NOMO-1 treated with dmso at 0.1 percent for 144 hours (cell line): ENCODE results near the gene RASL10A.
A peak's percentile ranks its signal among the peaks of the same experiment; 100 is the strongest.

Experiments
- DNase-seq: peaks from one replicate; lab custom pipeline; 2025; ENCODE audit not compliant: unreplicated experiment; lab: John Stamatoyannopoulos, UW

The RASL10A gene

GRCh38 chr22:29325356-29325755 lies 9.9 kb upstream of the RASL10A start:
- no peak for DNase-seq

DNA sequence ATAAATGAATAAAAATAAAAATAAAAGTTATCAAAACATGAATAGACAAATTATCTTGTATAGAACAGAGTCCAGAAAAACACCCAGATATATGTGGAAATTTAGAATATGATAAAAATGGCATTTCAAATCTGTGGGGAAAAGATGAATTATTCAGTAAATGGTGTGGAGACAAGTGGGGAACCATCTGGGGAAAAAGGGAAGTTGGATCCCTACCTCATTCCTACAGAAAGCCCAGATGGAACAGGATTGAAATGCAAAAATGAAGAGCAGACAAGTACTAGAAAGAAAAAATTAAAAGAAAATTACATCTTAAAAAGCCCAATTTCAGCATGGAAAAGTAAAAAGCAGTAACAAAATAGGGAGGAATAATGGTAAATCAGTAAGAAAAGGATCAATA lies 8.1 kb upstream of the RASL10A start:
- no peak for DNase-seq

DNA sequence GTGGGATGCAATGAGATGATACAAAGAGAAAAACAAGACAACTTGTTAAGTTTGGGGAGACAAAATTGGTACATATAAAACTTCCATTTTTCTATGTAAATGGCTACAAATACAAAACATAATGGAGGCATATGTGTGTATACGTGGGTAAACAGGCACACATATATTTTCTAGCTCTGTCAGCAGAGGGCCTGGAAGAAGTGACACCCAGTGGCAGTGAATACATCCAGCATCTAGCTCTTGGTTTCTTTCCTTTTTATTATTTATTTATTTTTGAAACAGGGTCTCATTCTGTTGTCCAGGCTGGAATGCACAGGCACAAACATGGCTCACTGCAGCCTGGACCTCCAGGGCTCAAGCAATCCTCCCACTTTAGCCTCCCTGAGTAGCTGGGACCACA lies 5.0 kb upstream of the RASL10A start:
- no peak for DNase-seq

GRCh38 chr22:29319072-29319471 lies 3.6 kb upstream of the RASL10A start:
- no peak for DNase-seq

GRCh38 chr22:29317827-29318454 lies 2.4 kb upstream of the RASL10A start:
- DNase-seq: no peak

DNA sequence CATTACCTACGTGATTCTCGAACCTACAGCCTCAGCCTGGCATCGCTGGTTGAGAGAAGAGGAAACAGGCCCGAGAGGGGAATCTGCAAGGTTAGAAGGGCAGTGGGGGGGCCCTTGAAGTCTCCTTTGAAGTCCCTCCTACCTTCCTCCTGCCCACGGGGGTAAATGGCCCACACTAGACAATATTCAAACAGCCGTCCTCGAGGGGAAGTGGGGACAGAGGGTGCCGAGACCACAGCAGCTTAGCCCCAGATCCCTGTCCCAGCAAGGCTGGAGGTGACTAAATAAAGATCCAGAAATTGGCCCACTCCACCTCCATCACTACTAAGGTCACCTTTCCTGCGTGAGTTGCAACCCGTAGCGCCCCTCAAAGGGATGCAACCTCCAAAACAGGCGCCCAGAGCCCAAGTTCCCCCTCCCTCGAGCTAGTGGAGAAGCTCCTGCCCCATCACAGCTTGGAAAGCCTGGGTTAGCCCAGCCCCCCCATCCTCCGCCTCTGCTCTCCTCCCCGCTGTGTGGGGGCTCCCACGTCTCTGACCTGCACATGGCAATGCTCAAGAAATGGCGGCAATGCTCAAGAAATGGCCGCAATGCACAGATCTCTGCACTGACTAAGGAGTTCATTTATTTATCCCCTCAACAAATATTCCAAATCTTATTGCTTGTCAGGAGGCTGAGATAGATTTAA lies 788 bp upstream of the RASL10A start:
- no peak for DNase-seq

DNA sequence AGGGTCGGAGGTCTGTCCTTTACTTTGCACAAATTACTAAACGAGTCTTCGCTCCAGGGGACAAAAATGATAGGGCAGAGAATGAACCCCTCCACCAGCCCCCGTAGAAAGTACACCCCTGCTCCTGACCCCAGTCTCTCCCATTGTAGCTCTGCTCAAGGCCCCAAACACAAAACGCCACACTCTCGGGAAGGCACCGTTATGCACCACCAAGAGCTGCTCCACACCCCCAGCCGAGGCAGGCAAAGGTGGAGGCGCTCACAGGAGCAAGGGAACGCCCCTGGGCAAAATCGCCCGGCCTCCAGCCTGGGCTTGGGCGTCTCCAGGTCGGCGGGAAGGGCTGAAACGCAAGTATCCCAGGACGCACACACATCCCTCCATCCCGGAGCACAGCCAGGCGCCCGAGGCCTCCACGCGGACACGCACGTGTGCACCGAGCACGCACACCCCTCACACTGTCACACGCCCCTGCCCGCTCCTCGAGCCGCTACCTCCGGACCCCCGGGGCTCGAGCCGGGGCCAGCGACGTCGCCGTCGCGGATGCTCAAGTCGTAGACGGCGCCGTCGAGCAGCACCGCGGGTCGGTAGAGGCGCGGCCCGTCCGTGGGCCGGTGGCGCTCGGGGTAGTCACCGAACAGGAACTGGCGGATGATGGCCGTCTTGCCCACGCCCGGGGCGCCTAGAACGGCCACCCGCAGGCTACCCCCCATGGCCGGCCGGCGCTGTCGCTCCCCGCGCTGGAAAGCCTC lies 786 bp downstream of the RASL10A start:
- no peak for DNase-seq

DNA sequence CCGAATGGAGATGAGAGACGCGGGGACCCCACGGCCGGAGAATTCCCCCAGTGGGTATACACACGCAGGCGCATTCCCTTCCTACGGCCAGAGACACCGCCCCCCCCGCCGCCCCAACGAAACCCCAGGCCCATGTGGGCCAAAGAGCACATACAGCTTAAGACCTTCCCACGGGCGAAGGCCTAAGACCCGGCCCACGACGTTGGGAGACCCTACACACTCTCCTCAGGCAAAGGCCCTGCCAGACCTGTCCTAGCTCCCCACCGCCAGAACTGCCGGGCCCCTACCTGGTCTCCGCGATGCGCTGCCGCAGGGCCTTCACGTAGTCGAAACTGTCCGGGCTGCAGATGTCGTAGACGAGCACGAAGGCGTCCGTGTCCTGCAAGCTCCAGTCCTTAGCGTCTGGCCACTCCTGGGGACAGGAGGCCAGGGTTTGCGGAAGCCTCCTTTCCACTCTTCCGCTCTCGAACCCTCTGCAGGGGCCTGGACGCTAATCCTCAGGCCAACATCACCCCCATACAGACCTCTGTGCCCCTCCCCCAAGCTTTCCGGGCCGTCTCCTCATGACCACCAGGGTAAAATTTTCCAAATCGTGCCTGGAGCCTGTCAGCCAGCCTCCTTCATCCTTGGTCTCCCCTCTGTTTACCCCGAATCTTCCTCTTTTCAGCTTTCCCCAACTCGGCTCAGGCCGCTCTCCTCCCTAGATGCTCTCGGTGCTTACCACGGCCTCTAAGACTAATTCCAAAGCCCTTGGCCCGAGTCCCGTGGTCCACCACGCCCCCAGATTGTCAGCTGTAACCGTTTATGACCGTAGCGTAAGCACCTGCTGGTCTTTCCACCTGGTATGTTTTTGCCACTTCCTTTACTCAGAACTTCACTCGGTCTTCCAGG lies 1.7 kb downstream of the RASL10A start:
- no peak for DNase-seq

GRCh38 chr22:29313126-29313575 lies 2.3 kb downstream of the RASL10A start:
- DNase-seq: no peak

DNA sequence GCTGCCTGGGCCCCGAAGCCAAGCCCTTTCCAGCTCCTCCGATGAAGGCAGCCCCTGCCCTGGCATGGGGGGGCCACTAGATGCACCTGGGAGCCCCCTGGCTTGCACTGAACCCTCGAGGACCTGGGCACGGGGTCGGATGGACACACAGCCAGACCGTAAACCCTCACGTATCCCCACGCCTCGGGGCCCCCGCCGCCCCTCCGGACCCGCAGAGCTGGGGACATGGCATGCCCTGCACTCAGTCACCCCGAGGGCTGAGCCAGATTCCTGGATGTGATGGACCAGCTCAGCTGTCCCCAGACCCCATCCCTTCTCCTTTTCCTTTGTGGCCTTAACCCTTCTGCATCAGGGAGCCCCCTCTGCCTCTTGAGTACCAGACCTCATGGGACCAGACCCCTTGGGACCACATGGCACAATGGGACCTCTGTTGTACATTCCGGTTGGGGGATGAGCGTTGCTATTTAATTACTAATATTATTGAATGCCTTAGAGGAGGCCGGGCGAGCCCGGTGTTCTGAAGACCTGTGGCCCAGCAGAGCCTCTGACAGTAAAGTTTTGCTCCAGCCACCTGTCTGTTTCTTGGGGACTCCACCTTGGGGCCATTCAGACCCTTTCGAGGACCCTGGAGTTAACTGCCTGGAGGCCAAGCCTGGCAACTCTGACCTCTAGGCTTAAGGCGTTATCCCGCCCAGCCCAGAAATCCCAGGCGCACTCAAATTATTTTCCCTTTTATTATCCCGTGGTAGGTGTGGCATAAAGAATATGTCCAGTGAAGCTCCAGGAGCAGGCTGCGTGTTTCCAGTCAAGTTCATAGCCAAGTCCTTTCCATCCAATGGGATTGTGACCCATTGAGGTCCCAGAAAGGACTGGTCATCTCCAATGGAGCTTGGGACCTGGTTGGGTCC lies 3.0 kb downstream of the RASL10A start:
- no peak for DNase-seq

DNA sequence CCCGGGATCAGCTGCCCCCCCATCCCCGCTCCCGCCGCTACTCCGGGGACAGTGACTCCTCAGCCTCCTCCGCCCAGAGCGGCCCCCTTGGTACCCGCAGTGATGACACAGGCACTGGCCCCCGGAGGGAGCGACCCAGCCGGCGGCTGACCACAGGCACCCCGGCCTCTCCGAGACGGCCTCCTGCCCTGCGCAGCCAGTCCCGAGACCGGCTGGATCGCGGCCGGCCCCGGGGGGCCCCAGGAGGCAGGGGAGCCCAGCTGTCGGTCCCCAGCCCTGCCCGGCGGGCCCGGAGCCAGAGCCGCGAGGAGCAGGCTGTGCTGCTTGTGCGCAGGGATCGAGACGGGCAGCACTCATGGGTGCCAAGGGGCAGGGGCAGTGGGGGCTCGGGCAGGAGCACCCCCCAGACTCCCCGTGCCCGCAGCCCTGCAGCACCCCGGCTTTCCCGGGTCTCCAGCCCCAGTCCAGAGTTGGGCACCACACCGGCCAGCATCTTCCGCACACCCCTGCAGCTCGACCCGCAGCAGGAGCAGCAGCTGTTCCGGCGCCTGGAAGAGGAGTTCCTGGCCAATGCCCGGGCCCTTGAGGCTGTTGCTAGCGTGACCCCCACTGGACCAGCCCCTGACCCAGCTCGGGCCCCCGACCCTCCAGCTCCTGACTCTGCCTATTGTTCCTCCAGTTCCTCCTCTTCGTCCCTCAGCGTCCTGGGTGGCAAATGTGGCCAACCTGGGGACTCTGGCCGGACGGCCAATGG lies 3.9 kb downstream of the RASL10A start:
- DNase-seq: no peak

DNA sequence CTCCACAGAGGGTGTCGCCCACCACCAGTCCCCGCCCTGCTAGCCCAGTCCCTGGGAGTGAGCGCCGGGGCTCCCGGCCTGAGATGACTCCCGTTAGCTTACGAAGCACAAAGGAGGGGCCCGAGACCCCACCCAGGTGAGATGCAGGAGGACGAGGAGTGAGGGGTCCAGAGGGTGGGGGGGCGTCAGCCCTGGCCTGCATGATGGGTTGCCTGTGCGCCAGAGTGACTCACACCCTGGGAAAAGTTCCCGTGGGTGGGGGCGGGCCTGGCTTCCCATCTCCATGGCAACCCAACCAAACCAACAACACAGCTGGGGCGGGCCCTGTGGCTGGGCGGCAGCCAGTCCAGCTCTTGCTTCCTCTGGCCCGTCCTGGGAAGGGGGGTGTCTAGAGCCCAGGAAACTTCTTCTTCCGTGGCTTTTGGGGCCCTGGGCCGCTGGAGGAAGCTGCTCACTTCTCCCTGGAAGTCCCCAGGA lies 4.6 kb downstream of the RASL10A start:
- peak; percentile 47 for DNase-seq

DNA sequence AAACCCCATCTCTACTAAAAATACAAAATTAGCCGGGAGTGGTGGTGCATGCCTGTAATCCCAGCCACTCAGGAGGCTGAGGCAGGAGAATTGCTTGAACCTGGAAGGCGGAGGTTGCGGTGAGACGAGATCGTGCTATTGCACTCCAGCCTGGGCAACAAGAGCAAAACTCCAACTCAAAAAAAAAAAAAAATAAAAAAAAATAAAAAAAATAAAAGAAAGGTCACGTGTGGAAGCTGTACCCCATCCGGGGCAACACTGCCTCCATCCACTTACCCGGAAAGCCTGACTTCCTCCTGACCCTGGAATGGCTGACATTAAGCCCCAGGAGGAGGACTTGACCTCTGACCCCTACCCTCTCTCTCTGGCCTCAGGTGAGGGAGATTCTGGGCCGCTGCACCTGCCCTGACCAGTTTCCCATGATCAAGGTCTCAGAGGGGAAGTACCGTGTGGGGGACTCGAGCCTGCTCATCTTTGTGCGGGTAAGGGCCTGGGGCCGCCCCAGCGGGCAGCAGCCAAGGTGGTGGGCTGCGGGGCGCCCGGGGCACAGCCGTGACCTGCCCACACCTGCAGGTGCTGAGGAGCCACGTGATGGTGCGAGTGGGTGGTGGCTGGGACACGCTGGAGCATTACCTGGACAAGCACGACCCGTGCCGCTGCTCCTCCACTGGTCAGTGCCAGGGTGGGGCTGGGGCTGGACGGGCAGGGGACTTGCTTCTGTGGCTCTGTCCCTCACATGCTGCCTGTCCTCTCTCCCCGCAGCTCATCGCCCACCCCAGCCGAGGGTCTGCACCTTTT lies 5.2 kb downstream of the RASL10A start:
- no peak for DNase-seq

- no peak for DNase-seq
Measured at GRCh38 chr22:29309332-29310064, 6.0 kb downstream of the RASL10A start.

DNA sequence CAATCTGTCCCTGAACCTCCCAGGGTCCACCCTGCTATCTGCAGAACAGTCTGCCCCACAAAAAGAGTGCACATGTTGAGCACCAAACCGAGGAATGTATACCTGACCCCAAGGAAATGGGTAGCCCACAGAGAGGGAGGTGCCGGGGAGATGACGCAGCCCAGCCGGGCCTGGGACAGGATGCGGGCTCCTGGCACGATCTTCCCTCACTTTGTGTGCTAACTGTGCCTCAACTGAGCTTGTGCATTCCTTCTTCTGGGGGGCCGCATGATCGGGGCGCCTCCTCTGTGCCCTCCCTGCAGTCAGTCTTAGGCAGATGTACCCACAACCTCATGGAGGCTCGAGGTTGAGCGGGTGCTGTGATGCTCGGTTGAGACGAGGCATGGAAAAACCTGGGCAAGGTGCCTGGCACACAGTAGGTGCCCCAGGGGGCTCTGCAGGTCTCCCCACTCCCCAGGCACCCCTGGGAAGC lies 6.7 kb downstream of the RASL10A start:
- DNase-seq: no peak

DNA sequence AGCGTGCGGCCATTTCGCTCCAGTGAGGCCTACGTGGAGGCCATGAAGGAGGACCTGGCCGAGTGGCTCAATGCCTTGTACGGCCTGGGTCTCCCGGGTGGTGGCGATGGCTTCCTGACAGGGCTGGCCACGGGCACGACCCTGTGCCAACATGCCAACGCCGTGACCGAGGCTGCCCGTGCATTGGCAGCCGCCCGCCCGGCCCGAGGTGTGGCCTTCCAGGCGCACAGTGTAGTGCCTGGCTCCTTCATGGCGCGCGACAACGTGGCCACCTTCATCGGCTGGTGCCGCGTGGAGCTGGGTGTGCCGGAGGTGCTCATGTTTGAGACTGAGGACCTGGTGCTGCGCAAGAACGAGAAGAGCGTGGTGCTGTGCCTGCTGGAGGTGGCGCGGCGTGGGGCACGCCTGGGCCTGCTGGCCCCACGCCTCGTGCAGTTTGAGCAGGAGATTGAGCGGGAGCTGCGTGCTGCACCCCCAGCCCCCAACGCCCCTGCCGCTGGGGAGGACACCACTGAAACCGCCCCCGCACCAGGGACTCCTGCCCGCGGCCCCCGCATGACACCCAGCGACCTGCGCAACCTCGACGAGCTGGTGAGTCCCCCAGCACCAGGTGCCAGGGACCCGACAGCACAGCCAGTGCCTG lies 7.2 kb downstream of the RASL10A start:
- DNase-seq: no peak

DNA sequence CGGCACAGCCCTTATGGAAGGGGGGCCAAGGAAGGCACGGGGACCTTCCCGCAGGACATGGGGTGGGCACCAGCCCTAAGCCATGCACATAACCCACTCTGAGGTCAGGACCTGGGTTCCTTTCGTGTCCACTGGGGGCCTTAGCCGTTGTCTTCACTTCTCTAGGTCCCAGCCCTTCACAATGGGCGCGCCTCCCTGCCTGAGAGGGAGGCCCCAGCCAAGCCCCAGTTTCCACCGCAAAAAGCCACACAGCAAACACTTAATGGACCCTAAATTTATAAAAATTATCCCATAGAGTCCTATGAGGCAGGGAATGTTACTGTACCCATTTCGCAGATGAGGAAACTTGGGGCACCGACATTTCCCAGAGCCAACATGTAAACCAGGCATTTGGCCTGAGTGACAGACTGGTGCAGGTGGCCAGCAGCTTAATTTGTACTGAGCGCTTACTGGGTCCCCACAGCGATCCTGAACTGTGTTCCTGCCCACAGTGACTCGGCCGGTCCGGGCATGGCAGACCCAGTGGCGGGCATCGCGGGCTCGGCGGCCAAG lies 7.8 kb downstream of the RASL10A start:
- DNase-seq: no peak
